Ectodermal cell (in vitro differentiated cells): Measurements from ENCODE around the gene ZNF385B.
"Not testable (repeated sequence)": the region's sequence is repeated elsewhere in the genome, so short reads cannot be mapped to it uniquely, and the experiment has no call there.

Experiments
- H3K27ac ChIP-seq: 2 replicates; pipeline ENCODE4 v1.7.0; 2013; ENCODE audit warnings: mild to moderate bottlenecking, low read depth, low read length; ENCODE audit not compliant: insufficient read depth, poor library complexity, severe bottlenecking
- H3K27me3 ChIP-seq: 2 replicates; pipeline ENCODE4 v1.7.0; 2013; ENCODE audit warnings: mild to moderate bottlenecking, low read length; ENCODE audit not compliant: insufficient read depth, control insufficient read depth, poor library complexity, severe bottlenecking
- H3K36me3 ChIP-seq: one replicate; pipeline ENCODE4 v1.7.0; 2013; ENCODE audit warnings: low read length; ENCODE audit not compliant: control insufficient read depth, insufficient read depth
- H3K4me1 ChIP-seq: one replicate; pipeline ENCODE4 v1.7.0; 2013; ENCODE audit warnings: low read length; ENCODE audit not compliant: control insufficient read depth, insufficient read depth
- H3K4me3 ChIP-seq: 2 replicates; pipeline ENCODE4 v1.7.0; 2013; ENCODE audit warnings: low read depth, low read length, control low read depth; ENCODE audit not compliant: insufficient read depth
- H3K9me3 ChIP-seq: 2 replicates; pipeline ENCODE4 v1.7.0; 2013; ENCODE audit warnings: mild to moderate bottlenecking, low read length, moderate library complexity; ENCODE audit not compliant: control insufficient read depth
- WGBS, 2 experiments: methylation state at CpG; one replicate each; pipeline ENCODE4 v1.1.7; 2013; ENCODE audit warnings: missing lambda C conversion rate in 2 of 2; 5-methylcytosine and 5-hydroxymethylcytosine counted together

ZNF385B gene

GRCh38 chr2:179646862-179647587, 214.4 kb downstream of the ZNF385B start:
- no peak overlapping the region for H3K27ac ChIP-seq
- no peaks in the 10 kb centered on the region for H3K4me1 ChIP-seq
- no peaks in the 10 kb centered on the region for H3K36me3 ChIP-seq
- no peak overlapping the region for H3K4me3 ChIP-seq
- no peaks in the 10 kb centered on the region for H3K27me3 ChIP-seq
- WGBS, 2 experiments = 75 to 88% methylated on average over 3 of the region's 3 CpGs
- no peaks in the 10 kb centered on the region for H3K9me3 ChIP-seq

- no peaks in the 10 kb centered on the region for H3K27me3 ChIP-seq
- no peaks in the 10 kb centered on the region for H3K36me3 ChIP-seq
- H3K27ac ChIP-seq = no peak overlapping the region
- no peaks in the 10 kb centered on the region for H3K4me1 ChIP-seq
- no peak overlapping the region for H3K4me3 ChIP-seq
- 93 to 98% methylated on average over 8 to 9 of the region's 9 CpGs for WGBS, 2 experiments
- H3K9me3 ChIP-seq = no peaks in the 10 kb centered on the region
Observed at GRCh38 chr2:179646173-179646769, 215.1 kb downstream of the ZNF385B start.

- 92 to 93% methylated on average over 2 of the region's 2 CpGs for WGBS, 2 experiments
- Histone ChIP-seq H3K9me3 (no peaks in the 10 kb centered on the region), H3K4me1 (no peaks in the 10 kb centered on the region), H3K36me3 (no peaks in the 10 kb centered on the region), H3K27ac (no peak overlapping the region), H3K4me3 (no peak overlapping the region), H3K27me3 (no peaks in the 10 kb centered on the region)
Observed at GRCh38 chr2:179645047-179645446, 216.4 kb downstream of the ZNF385B start.

GRCh38 chr2:179642462-179642861, 218.9 kb downstream of the ZNF385B start:
- Histone ChIP-seq H3K4me1 (no peaks in the 10 kb centered on the region), H3K4me3 (no peak overlapping the region), H3K27me3 (no peaks in the 10 kb centered on the region), H3K36me3 (no peaks in the 10 kb centered on the region), H3K9me3 (no peaks in the 10 kb centered on the region), H3K27ac (no peak overlapping the region)
- 88 to 90% methylated on average over 2 of the region's 2 CpGs for WGBS, 2 experiments

GRCh38 chr2:179636995-179637394, 224.4 kb downstream of the ZNF385B start:
- no peak overlapping the region for H3K27ac ChIP-seq
- no peaks in the 10 kb centered on the region for H3K9me3 ChIP-seq
- WGBS, 2 experiments = 80 to 100% methylated on average over 1 to 2 of the region's 2 CpGs
- no peaks in the 10 kb centered on the region for H3K4me1 ChIP-seq
- H3K27me3 ChIP-seq = no peaks in the 10 kb centered on the region
- H3K36me3 ChIP-seq = no peaks in the 10 kb centered on the region
- H3K4me3 ChIP-seq = no peak overlapping the region

- Histone ChIP-seq H3K36me3 (no peaks in the 10 kb centered on the region), H3K27ac (no peak overlapping the region), H3K4me1 (no peaks in the 10 kb centered on the region), H3K27me3 (no peaks in the 10 kb centered on the region), H3K4me3 (no peak overlapping the region), H3K9me3 (no peaks in the 10 kb centered on the region)
- 94 to 96% methylated on average over 4 to 5 of the region's 6 CpGs for WGBS, 2 experiments
Observed at GRCh38 chr2:179636100-179636980, 225.1 kb downstream of the ZNF385B start.

GRCh38 chr2:179631769-179632385, 229.5 kb downstream of the ZNF385B start:
- not testable (repeated sequence) for H3K4me3 ChIP-seq, H3K27ac ChIP-seq, H3K36me3 ChIP-seq, H3K9me3 ChIP-seq, H3K4me1 ChIP-seq, H3K27me3 ChIP-seq
- 64 to 79% methylated on average over 2 of the region's 2 CpGs for WGBS, 2 experiments

- H3K27me3 ChIP-seq, H3K4me1 ChIP-seq, H3K36me3 ChIP-seq, H3K27ac ChIP-seq, H3K4me3 ChIP-seq, H3K9me3 ChIP-seq: not testable (repeated sequence)
- 84% methylated on average over 5 of the region's 5 CpGs for WGBS, 2 experiments
Observed at GRCh38 chr2:179629776-179630175, 231.6 kb downstream of the ZNF385B start.

GRCh38 chr2:179626261-179626660, 235.2 kb downstream of the ZNF385B start:
- no peaks in the 10 kb centered on the region for H3K36me3 ChIP-seq
- H3K4me1 ChIP-seq = no peaks in the 10 kb centered on the region
- H3K27ac ChIP-seq = no peak overlapping the region
- WGBS, 2 experiments = 93 to 97% methylated on average over 1 to 2 of the region's 2 CpGs
- H3K27me3 ChIP-seq = no peaks in the 10 kb centered on the region
- H3K9me3 ChIP-seq = no peaks in the 10 kb centered on the region
- H3K4me3 ChIP-seq = no peak overlapping the region
